Measurements from ENCODE around the gene SLC46A3.
"Not testable (repeated sequence)": the region's sequence is repeated elsewhere in the genome, so short reads cannot be mapped to it uniquely, and the experiment has no call there.

SLC46A3 gene

DNA sequence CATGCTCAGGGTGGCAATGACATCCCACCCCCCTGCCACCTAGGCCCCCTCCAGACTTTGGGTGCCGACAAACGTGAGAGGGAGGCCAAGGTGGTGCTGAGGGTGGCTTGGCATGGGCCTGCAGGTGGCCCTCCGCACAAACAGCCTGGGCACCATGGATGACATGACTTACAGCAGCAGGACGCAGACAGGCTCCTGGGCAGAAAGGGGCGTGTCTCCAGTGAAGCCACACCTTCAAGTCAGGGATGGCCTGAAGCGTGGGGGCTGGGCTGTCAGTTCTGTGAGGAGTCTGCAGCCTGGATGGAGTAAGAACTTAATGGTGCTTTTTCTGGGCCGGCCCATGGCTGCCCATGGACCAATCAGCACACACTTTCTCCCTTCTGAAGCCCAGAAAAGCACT, 34.5 kb downstream of the SLC46A3 start:
- no peak overlapping the region for H3K4me3 ChIP-seq (ENCODE audit: low read depth, low read length)
- TF ChIP-seq, protein P1, sequence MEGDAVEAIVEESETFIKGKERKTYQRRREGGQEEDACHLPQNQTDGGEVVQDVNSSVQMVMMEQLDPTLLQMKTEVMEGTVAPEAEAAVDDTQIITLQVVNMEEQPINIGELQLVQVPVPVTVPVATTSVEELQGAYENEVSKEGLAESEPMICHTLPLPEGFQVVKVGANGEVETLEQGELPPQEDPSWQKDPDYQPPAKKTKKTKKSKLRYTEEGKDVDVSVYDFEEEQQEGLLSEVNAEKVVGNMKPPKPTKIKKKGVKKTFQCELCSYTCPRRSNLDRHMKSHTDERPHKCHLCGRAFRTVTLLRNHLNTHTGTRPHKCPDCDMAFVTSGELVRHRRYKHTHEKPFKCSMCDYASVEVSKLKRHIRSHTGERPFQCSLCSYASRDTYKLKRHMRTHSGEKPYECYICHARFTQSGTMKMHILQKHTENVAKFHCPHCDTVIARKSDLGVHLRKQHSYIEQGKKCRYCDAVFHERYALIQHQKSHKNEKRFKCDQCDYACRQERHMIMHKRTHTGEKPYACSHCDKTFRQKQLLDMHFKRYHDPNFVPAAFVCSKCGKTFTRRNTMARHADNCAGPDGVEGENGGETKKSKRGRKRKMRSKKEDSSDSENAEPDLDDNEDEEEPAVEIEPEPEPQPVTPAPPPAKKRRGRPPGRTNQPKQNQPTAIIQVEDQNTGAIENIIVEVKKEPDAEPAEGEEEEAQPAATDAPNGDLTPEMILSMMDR (IDR thresholded peaks at IDR 0.05; ENCODE audit: borderline replicate concordance, insufficient read depth, low read depth, low read length): no peak

DNA sequence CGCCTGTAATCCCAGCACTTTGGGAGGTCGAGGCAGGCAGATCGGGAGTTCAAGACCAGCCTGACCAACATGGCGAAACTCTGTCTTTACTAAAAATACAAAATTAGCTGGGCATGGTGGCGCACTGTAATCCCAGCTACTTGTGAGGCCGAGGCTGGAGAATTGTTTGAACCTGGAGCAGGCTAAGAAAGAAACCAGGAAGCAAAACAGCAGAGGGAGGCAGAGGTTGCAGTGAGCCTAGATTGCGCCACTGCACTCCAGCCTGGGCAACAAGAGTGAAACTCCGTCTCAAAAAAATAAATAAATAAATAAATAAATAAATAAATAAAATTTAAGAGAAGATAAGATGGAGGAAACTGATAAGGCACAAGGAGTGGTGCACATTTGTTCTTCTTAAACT, 35.6 kb downstream of the SLC46A3 start:
- H3K4me3 ChIP-seq (ENCODE audit: low read depth, low read length): not testable (repeated sequence)

DNA sequence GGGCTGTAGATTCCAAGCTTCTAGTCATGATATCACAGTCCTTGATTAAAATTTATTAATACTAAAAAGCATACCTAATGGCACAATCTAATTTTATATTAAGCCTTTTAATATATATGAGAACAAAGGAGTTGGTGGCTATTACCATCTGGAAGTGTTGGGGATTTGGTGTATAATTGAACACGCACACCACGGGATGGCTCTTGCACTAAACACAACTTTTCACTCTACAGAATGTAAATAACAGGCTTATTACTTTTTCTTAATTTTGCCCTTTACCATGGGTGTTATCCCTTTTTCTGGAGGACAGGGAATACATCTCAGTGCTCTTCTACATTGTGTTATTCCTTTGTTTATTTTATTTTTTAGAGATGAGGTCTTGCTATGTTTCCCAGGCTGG, 38.2 kb downstream of the SLC46A3 start:
- no peak overlapping the region for H3K4me3 ChIP-seq (ENCODE audit: low read depth, low read length)
- TF ChIP-seq, protein P1 (IDR thresholded peaks at IDR 0.05; ENCODE audit: borderline replicate concordance, insufficient read depth, low read depth, low read length): no peak

DNA sequence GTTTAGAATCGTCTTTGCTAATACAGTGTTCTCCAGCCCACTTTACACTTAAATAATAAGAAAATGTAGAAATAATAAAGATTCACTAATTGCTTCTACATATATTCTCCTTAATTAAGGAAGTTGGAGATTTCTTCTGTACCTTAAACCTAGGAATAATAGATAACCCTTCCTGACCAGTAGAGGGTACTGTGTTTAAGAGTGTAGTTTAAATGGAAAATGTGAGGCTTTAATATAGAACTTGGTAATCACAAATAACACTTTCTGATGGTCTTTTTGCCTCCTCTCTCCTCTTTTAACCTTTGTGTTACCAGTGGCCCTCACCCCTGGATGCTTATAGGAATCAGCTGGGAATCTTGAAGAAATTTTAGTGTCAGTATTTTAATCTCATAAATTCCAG, 39.1 kb downstream of the SLC46A3 start:
- no peak overlapping the region for H3K4me3 ChIP-seq (ENCODE audit: low read depth, low read length)
- TF ChIP-seq, protein P1 (IDR thresholded peaks at IDR 0.05; ENCODE audit: borderline replicate concordance, insufficient read depth, low read depth, low read length): no peak

DNA sequence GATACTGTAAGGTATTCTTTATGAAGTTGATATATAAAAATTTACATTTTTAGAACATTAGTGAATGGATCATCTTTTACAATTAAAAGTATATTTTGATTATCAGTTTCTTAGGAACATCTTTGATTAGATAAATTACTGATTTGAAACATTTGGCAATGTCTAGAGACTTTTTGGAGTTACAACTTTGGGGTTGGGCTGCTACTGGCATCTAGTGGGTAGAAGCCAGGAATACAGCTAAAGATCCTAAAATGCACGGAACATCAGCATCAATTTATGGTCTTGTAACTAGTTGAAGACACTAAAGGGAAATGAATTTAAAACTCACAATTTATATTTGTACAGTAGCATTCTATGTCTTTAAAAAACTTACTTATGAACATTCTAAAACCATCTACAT, 40.0 kb downstream of the SLC46A3 start:
- H3K4me3 ChIP-seq (ENCODE audit: low read depth, low read length): no peak overlapping the region
- TF ChIP-seq, protein P1 (IDR thresholded peaks at IDR 0.05; ENCODE audit: borderline replicate concordance, insufficient read depth, low read depth, low read length): no peak

DNA sequence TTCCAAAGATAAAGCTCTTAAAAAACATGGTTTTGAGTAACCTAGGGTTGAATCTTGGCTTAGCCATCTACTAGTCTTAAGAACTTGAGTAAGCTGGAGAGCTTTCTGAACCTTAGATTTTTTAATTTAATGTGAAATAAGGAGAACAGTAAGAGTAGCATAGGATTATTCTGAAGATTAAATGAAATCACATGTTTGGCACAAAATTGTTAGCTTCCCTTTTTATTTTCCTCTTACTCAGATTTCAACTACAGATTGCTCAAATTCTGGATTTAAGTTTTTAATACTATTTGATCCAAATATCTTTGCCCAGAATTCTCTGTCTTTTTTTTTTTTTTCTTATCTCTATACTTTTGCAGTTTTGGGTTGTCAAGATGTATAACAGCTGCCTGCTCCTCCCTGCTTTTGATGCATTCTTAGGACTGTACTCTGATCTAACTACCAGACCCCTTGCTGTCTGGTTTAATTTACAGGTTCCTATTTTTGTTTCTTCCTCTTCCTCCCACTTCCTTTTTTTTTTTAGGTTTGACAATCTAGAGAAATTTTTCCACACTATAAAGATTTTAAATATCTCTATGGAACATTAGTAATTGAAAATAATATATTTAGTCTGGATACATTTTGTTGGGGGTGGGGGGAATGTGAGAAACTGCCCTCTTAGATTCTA, 47.5 kb downstream of the SLC46A3 start:
- TF ChIP-seq, protein P1 (IDR thresholded peaks at IDR 0.05; ENCODE audit: borderline replicate concordance, insufficient read depth, low read depth, low read length): no peak
- no peak overlapping the region for H3K4me3 ChIP-seq (ENCODE audit: low read depth, low read length)

DNA sequence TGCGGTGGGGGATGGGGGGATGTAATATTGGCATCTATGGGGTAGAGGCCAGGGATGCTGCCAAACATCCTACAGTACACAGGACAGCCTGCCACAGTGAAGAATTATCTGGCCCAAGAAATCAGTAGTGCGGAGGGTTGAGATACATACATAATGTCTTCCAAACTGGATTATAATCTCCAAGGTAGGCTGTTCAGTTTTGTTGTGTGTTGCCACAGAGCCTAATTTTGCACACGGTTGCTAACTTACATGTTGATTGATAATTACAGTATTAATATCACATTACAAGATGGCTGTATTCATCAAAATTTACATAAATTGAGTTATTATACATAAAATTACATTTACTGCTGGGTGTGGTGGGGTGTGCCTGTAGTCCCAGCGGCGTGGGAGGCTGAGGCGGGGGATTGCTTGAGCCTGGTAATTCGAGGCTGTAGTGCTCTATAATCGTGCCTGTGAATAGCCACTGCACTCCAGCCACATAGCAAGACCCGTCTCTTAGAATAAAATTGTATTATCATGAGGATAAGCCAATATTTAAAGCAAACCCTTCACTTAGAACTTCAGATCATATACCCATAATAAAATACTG, 51.8 kb downstream of the SLC46A3 start:
- TF ChIP-seq, protein P1 (IDR thresholded peaks at IDR 0.05; ENCODE audit: borderline replicate concordance, insufficient read depth, low read depth, low read length): no peak

More for the DNA sequence above, 51.8 kb downstream of the SLC46A3 start:
- no peak overlapping the region for H3K4me3 ChIP-seq (ENCODE audit: low read depth, low read length)
